ENCODE results near the gene DTX3.

Gene DTX3

GRCh38 chr12:57580466-57580795, 24.2 kb upstream of the DTX3 start:
- POLR2A ChIA-PET: interaction anchor here (1.1 kb wide), 1 partner anchor 30 kb away, joined by 3 read pairs; the partner anchor contains the start of gene ARHGEF25
- CTCF ChIA-PET: interaction anchor here (0.7 to 1.6 kb wide), 2 partner anchors 10 to 13 kb away, joined by 3 read pairs; no protein-coding TSS in a partner anchor

GRCh38 chr12:57581802-57582201, 22.8 kb upstream of the DTX3 start:
- DNase-seq (ENCODE audit: extremely low spot score): no peak
- TF ChIP-seq BHLHE40 (IDR thresholded peaks at IDR 0.05; ENCODE audit: borderline replicate concordance) (no peak), FOXM1 (IDR thresholded peaks at IDR 0.05; ENCODE audit: borderline replicate concordance) (no peak), CTBP1 (IDR thresholded peaks at IDR 0.05; ENCODE audit: borderline replicate concordance) (no peak), TARDBP (IDR thresholded peaks at IDR 0.05) (no peak), LEF1 (IDR thresholded peaks at IDR 0.05; ENCODE audit: borderline replicate concordance) (no peak), SP1 (IDR thresholded peaks at IDR 0.05) (no peak), ARNT (IDR thresholded peaks at IDR 0.05) (no peak), PKNOX1 (IDR thresholded peaks at IDR 0.05) (no peak), FOXA1 (IDR thresholded peaks at IDR 0.05) (no peak), FOXK2 (IDR thresholded peaks at IDR 0.05) (no peak)
- ChIA-PET CTCF (interaction anchor here (0.5 to 3.9 kb wide), 3 partner anchors 10 to 38 kb away, joined by 3 to 22 read pairs (median 16); no protein-coding TSS in a partner anchor), POLR2A (interaction anchor here (1.1 kb wide), 1 partner anchor 29 kb away, joined by 3 read pairs; the partner anchor contains the start of gene ARHGEF25)

More at GRCh38 chr12:57580466-57580795, 24.2 kb upstream of the DTX3 start:
- no peak for TF ChIP-seq LEF1 (IDR thresholded peaks at IDR 0.05; ENCODE audit: borderline replicate concordance)
- no peak for TF ChIP-seq FOXK2 (IDR thresholded peaks at IDR 0.05)
- no peak for TF ChIP-seq ELF4 (IDR thresholded peaks at IDR 0.05)
- no peak for DNase-seq (ENCODE audit: extremely low spot score)

- ChIA-PET POLR2A (no interaction called here), CTCF (interaction anchor here (0.5 to 3.9 kb wide), 7 partner anchors 10 to 141 kb away, joined by 3 to 22 read pairs (median 9); no protein-coding TSS in a partner anchor)
- TF ChIP-seq FOXM1 (IDR thresholded peaks at IDR 0.05; ENCODE audit: borderline replicate concordance): no peak
- no peak for TF ChIP-seq FOXK2 (IDR thresholded peaks at IDR 0.05)
- TF ChIP-seq SP1 (IDR thresholded peaks at IDR 0.05): no peak
- TF ChIP-seq ELF4 (IDR thresholded peaks at IDR 0.05): no peak
- TF ChIP-seq TARDBP (IDR thresholded peaks at IDR 0.05): no peak
- TF ChIP-seq ZNF384 (IDR thresholded peaks at IDR 0.05): no peak
- no peak for TF ChIP-seq NFRKB (IDR thresholded peaks at IDR 0.05)
- no peak for TF ChIP-seq BHLHE40 (IDR thresholded peaks at IDR 0.05; ENCODE audit: borderline replicate concordance)
- TF ChIP-seq SUZ12 (IDR thresholded peaks at IDR 0.05): no peak
- no peak for DNase-seq (ENCODE audit: extremely low spot score)
These were observed 22.2 kb upstream of the DTX3 start for GRCh38 chr12:57582440-57582839.

GRCh38 chr12:57583008-57583831, 21.4 kb upstream of the DTX3 start:
- TF ChIP-seq FOXM1 (IDR thresholded peaks at IDR 0.05; ENCODE audit: borderline replicate concordance) (no peak), HDGF (IDR thresholded peaks at IDR 0.05; ENCODE audit: borderline replicate concordance) (no peak), BHLHE40 (IDR thresholded peaks at IDR 0.05; ENCODE audit: borderline replicate concordance) (no peak), SP1 (IDR thresholded peaks at IDR 0.05) (no peak), FOXK2 (IDR thresholded peaks at IDR 0.05) (no peak), ELF4 (IDR thresholded peaks at IDR 0.05) (no peak), FOXA1 (IDR thresholded peaks at IDR 0.05) (no peak), ARNT (IDR thresholded peaks at IDR 0.05) (no peak), CTBP1 (IDR thresholded peaks at IDR 0.05; ENCODE audit: borderline replicate concordance) (no peak), L3MBTL2 (conservative IDR thresholded peaks at IDR 0.05) (no peak), NFRKB (IDR thresholded peaks at IDR 0.05) (no peak), ZNF384 (IDR thresholded peaks at IDR 0.05) (no peak), PKNOX1 (IDR thresholded peaks at IDR 0.05) (no peak), LEF1 (IDR thresholded peaks at IDR 0.05; ENCODE audit: borderline replicate concordance) (no peak), SUZ12 (IDR thresholded peaks at IDR 0.05) (no peak)
- peak; percentile 88 for DNase-seq (ENCODE audit: extremely low spot score)
- ChIA-PET CTCF (interaction anchor here (0.6 to 3.9 kb wide), 24 partner anchors 9 to 342 kb away, joined by 3 to 22 read pairs (median 5); partner anchors contain the start of genes ARHGEF25, B4GALNT1, DCTN2 and TSPAN31), POLR2A (interaction anchor here (0.6 to 1.0 kb wide), 3 partner anchors 47 to 111 kb away, joined by 3 to 4 read pairs (median 3); partner anchors contain the start of genes DDIT3 and OS9)

- ChIA-PET CTCF (interaction anchor here (0.9 to 3.9 kb wide), 16 partner anchors 8 to 218 kb away, joined by 3 to 22 read pairs (median 10); partner anchors contain the start of genes ARHGEF25, B4GALNT1 and TSPAN31), POLR2A (no interaction called here)
- TF ChIP-seq LEF1 (IDR thresholded peaks at IDR 0.05; ENCODE audit: borderline replicate concordance) (no peak), CTBP1 (IDR thresholded peaks at IDR 0.05; ENCODE audit: borderline replicate concordance) (no peak), NFRKB (IDR thresholded peaks at IDR 0.05) (no peak), SP1 (IDR thresholded peaks at IDR 0.05) (no peak), L3MBTL2 (conservative IDR thresholded peaks at IDR 0.05) (no peak), FOXM1 (IDR thresholded peaks at IDR 0.05; ENCODE audit: borderline replicate concordance) (no peak), ELF4 (IDR thresholded peaks at IDR 0.05) (no peak)
- DNase-seq (ENCODE audit: extremely low spot score): no peak
These were observed 20.6 kb upstream of the DTX3 start for GRCh38 chr12:57584050-57584449.

- TF ChIP-seq HDGF (IDR thresholded peaks at IDR 0.05; ENCODE audit: borderline replicate concordance): no peak
- no peak for TF ChIP-seq SP1 (IDR thresholded peaks at IDR 0.05)
- no peak for TF ChIP-seq ZNF384 (IDR thresholded peaks at IDR 0.05)
- TF ChIP-seq BHLHE40 (IDR thresholded peaks at IDR 0.05; ENCODE audit: borderline replicate concordance): no peak
- POLR2A ChIA-PET: no interaction called here
These were observed 19.9 kb upstream of the DTX3 start for GRCh38 chr12:57584690-57585089.

More at GRCh38 chr12:57584690-57585089, 19.9 kb upstream of the DTX3 start:
- no peak for DNase-seq (ENCODE audit: extremely low spot score)
- CTCF ChIA-PET: interaction anchor here (0.9 to 3.9 kb wide), 6 partner anchors 11 to 151 kb away, joined by 3 to 22 read pairs (median 16); no protein-coding TSS in a partner anchor
